HG02884 (cell line): ENCODE results near the gene TUBA3D.
"Not testable (repeated sequence)": the region's sequence is repeated elsewhere in the genome, so short reads cannot be mapped to it uniquely, and the experiment has no call there.

ENCODE experiments used
- ATAC-seq: cut with Tn5 transposase; IDR thresholded peaks from one replicate; pipeline ENCODE4 v1.9.1; 2021; ENCODE audit warnings: mild to moderate bottlenecking, moderate library complexity; ENCODE audit not compliant: unreplicated experiment

The TUBA3D gene

GRCh38 chr2:131483981-131484820, 8.3 kb downstream of the TUBA3D start:
- ATAC-seq = not testable (repeated sequence)

GRCh38 chr2:131484906-131485460, 9.1 kb downstream of the TUBA3D start:
- not testable (repeated sequence) for ATAC-seq

GRCh38 chr2:131486201-131486902, 10.4 kb downstream of the TUBA3D start:
- not testable (repeated sequence) for ATAC-seq

GRCh38 chr2:131488306-131489205, 12.6 kb downstream of the TUBA3D start:
- ATAC-seq = no peak

GRCh38 chr2:131490616-131491468, 14.9 kb downstream of the TUBA3D start:
- ATAC-seq = not testable (repeated sequence)

- peak; percentile 1 for ATAC-seq
Observed at GRCh38 chr2:131491469-131491836, 15.5 kb downstream of the TUBA3D start.

GRCh38 chr2:131492015-131492417, 16.1 kb downstream of the TUBA3D start, which contains the start of gene MZT2A:
TSS of gene MZT2A (minus strand) at chr2:131492397. CDS start at chr2:131492376, 21 bp downstream.
- peak; percentile 6 for ATAC-seq

- peak; percentile 59 for ATAC-seq
Observed at GRCh38 chr2:131492418-131493198, 16.7 kb downstream of the TUBA3D start.

GRCh38 chr2:131493199-131493968, 17.5 kb downstream of the TUBA3D start:
- ATAC-seq = peak; percentile 10

GRCh38 chr2:131495506-131495905, 19.6 kb downstream of the TUBA3D start:
- ATAC-seq = not testable (repeated sequence)

- ATAC-seq = peak; percentile 98
Observed at GRCh38 chr2:131498321-131498973, 22.5 kb downstream of the TUBA3D start.

- ATAC-seq = not testable (repeated sequence)
Observed at GRCh38 chr2:131503587-131503986, 27.7 kb downstream of the TUBA3D start.

GRCh38 chr2:131504082-131504750, 28.3 kb downstream of the TUBA3D start:
- not testable (repeated sequence) for ATAC-seq

GRCh38 chr2:131509615-131510014, 33.7 kb downstream of the TUBA3D start:
- no peak for ATAC-seq

- ATAC-seq = not testable (repeated sequence)
Observed at GRCh38 chr2:131511291-131511968, 35.5 kb downstream of the TUBA3D start.
